HCT116 (cell line): Measurements from ENCODE around the gene EXD3.

Experiments
- ELF1 ChIP-seq: IDR thresholded peaks from 2 replicates; pipeline ENCODE4 v1.6.1; 2012; ENCODE audit warnings: low read depth, borderline replicate concordance
- EZH2 ChIP-seq: fragments of 200-600 bp; sonication (generic); IDR thresholded peaks from 2 replicates; pipeline ENCODE4 v1.6.1; 2017; ENCODE audit warnings: antibody characterized with exemption, mixed run types
- EZH2phosphoT487 ChIP-seq: fragments of 200-600 bp; IDR thresholded peaks from 2 replicates; pipeline ENCODE4 v1.6.1; 2018; ENCODE audit warnings: antibody characterized with exemption, borderline replicate concordance
- FOSL1 ChIP-seq: IDR thresholded peaks from 2 replicates; pipeline ENCODE4 v1.6.1; 2012; ENCODE audit warnings: low read depth
- POLR2A ChIP-seq: IDR thresholded peaks from 2 replicates; pipeline ENCODE4 v1.7.0; 2011; ENCODE audit warnings: borderline replicate concordance; ENCODE audit not compliant: insufficient read depth, insufficient read length; ENCODE audit errors: extremely low read depth
- RAD21 ChIP-seq: IDR thresholded peaks from 2 replicates; pipeline ENCODE4 v1.6.1; 2012; ENCODE audit warnings: low read depth, mild to moderate bottlenecking
- SP1 ChIP-seq: IDR thresholded peaks from 2 replicates; pipeline ENCODE4 v1.6.1; 2012; ENCODE audit warnings: low read depth
- ZNF274 ChIP-seq: fragments of 200-500 bp; sonication (Bioruptor generic); IDR thresholded peaks from 2 replicates; pipeline ENCODE4 v1.6.1; 2014; ENCODE audit warnings: mild to moderate bottlenecking, low read depth, low read length, inconsistent platforms
- TF ChIP-seq, protein P1 (sequence below), 3 experiments: fragments of 200-600 bp in 1 of 3; sonication (generic) in 1 of 3; IDR thresholded peaks in 2 of 3; conservative IDR thresholded peaks in 1 of 3; 2 replicates each; pipeline ENCODE4 v1.5.1; 2012 to 2017; ENCODE audit warnings: low read depth in 2 of 3, low read length in 2 of 3, antibody characterized with exemption in 1 of 3, borderline replicate concordance in 1 of 3, control low read depth in 1 of 3, mild to moderate bottlenecking in 1 of 3, mixed read lengths in 1 of 3, mixed run types in 1 of 3, moderate library complexity in 1 of 3; ENCODE audit not compliant: insufficient read depth in 1 of 3
- TF ChIP-seq, protein P2 (sequence below): IDR thresholded peaks from 2 replicates; pipeline ENCODE4 v1.6.1; 2012
- TF ChIP-seq, protein P3 (sequence below): IDR thresholded peaks from 2 replicates; pipeline ENCODE4 v1.6.1; 2012

DNA sequence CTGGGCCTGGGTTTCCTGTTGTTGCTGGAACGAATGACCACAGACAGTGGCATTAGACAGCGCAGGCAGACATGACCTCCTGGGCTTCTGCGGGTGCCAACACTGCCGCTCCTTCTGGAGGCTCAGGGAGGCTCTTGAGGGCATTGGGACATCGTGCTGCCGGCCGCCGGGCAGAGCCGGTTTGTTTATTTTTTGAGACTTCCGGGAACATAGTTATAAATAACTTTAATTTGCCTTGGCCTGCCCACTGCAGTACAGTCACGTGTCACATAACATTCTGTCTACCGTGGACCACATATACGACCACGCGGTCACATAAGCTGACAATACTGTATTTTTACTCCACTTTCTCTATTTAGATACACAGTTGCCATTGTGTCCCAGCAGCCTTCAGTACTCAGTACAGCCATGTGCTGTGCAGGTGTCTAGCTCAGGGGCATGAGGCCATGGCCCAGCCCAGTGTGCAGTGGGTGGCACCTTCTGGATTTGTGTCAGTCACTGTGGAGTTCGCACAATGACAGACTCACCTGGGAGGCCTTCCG, 153.7 kb downstream of the EXD3 start:
- TF ChIP-seq, protein P1, sequence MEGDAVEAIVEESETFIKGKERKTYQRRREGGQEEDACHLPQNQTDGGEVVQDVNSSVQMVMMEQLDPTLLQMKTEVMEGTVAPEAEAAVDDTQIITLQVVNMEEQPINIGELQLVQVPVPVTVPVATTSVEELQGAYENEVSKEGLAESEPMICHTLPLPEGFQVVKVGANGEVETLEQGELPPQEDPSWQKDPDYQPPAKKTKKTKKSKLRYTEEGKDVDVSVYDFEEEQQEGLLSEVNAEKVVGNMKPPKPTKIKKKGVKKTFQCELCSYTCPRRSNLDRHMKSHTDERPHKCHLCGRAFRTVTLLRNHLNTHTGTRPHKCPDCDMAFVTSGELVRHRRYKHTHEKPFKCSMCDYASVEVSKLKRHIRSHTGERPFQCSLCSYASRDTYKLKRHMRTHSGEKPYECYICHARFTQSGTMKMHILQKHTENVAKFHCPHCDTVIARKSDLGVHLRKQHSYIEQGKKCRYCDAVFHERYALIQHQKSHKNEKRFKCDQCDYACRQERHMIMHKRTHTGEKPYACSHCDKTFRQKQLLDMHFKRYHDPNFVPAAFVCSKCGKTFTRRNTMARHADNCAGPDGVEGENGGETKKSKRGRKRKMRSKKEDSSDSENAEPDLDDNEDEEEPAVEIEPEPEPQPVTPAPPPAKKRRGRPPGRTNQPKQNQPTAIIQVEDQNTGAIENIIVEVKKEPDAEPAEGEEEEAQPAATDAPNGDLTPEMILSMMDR (IDR thresholded peaks at IDR 0.05 in 2 of 3, conservative IDR thresholded peaks at IDR 0.05 in 1 of 3; ENCODE audit: borderline replicate concordance in 1 of 3, insufficient read depth in 1 of 3, low read depth in 2 of 3, low read length in 2 of 3) = no peak
- TF ChIP-seq, protein P2, sequence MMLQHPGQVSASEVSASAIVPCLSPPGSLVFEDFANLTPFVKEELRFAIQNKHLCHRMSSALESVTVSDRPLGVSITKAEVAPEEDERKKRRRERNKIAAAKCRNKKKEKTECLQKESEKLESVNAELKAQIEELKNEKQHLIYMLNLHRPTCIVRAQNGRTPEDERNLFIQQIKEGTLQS = no peak
- TF ChIP-seq ZNF274 = no peak
- no peak for TF ChIP-seq POLR2A
- TF ChIP-seq SP1 = no peak
- no peak for TF ChIP-seq RAD21
- TF ChIP-seq ELF1 = no peak
- no peak for TF ChIP-seq FOSL1
- TF ChIP-seq, protein P3, sequence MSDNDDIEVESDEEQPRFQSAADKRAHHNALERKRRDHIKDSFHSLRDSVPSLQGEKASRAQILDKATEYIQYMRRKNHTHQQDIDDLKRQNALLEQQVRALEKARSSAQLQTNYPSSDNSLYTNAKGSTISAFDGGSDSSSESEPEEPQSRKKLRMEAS = no peak
- no peak for TF ChIP-seq EZH2phosphoT487
- TF ChIP-seq EZH2 = no peak
